ENCODE data around the gene PRTN3.
"Not testable (repeated sequence)": the region's sequence is repeated elsewhere in the genome, so short reads cannot be mapped to it uniquely, and the experiment has no call there.

DNA sequence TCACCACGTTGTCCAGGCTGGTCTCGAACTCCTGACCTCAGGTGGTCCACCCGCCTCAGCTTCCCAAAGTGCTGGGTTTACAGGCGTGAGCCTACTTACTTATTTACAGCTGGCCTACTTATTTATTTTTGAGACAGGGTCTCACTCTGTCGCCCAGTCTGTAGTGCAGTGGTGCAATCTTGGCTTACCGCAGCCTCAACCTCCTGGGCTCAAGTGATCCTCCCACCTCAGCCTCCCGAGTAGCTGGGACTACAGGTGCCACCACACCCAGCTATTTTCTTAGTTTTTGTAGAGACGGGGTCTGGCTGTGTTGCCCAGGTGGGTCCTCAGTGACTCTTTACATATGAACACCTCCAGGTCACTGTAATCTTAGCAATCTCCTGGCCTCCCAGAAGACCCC lies 8.4 kb downstream of the PRTN3 start:
- TF ChIP-seq, protein P1, sequence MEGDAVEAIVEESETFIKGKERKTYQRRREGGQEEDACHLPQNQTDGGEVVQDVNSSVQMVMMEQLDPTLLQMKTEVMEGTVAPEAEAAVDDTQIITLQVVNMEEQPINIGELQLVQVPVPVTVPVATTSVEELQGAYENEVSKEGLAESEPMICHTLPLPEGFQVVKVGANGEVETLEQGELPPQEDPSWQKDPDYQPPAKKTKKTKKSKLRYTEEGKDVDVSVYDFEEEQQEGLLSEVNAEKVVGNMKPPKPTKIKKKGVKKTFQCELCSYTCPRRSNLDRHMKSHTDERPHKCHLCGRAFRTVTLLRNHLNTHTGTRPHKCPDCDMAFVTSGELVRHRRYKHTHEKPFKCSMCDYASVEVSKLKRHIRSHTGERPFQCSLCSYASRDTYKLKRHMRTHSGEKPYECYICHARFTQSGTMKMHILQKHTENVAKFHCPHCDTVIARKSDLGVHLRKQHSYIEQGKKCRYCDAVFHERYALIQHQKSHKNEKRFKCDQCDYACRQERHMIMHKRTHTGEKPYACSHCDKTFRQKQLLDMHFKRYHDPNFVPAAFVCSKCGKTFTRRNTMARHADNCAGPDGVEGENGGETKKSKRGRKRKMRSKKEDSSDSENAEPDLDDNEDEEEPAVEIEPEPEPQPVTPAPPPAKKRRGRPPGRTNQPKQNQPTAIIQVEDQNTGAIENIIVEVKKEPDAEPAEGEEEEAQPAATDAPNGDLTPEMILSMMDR (IDR thresholded peaks at IDR 0.05): not testable (repeated sequence)
- TF ChIP-seq POLR2A (IDR thresholded peaks at IDR 0.05): not testable (repeated sequence)
